ENCODE results near the gene ZGLP1.

GRCh38 chr19:10306327-10306726 lies 3.3 kb downstream of the ZGLP1 start:
- TF ChIP-seq POLR2A (IDR thresholded peaks at IDR 0.05), result no peak
- TF ChIP-seq, protein P1, sequence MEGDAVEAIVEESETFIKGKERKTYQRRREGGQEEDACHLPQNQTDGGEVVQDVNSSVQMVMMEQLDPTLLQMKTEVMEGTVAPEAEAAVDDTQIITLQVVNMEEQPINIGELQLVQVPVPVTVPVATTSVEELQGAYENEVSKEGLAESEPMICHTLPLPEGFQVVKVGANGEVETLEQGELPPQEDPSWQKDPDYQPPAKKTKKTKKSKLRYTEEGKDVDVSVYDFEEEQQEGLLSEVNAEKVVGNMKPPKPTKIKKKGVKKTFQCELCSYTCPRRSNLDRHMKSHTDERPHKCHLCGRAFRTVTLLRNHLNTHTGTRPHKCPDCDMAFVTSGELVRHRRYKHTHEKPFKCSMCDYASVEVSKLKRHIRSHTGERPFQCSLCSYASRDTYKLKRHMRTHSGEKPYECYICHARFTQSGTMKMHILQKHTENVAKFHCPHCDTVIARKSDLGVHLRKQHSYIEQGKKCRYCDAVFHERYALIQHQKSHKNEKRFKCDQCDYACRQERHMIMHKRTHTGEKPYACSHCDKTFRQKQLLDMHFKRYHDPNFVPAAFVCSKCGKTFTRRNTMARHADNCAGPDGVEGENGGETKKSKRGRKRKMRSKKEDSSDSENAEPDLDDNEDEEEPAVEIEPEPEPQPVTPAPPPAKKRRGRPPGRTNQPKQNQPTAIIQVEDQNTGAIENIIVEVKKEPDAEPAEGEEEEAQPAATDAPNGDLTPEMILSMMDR (IDR thresholded peaks at IDR 0.05 in 8 of 11, conservative IDR thresholded peaks at IDR 0.05 in 3 of 11), result no peak
- no peak for TF ChIP-seq POLR2AphosphoS5 (IDR thresholded peaks at IDR 0.05)
